ENCODE data around the gene STK10. TPM values are rescaled to one million over a fixed set of nuclear protein-coding genes. Genes with fewer than 3 reads are reported as not detected.

The STK10 gene
- polyA plus RNA-seq, 2 of the 4 experiments (the other 2 are of a cell fraction) = 4.3 to 13.1 TPM

DNA sequence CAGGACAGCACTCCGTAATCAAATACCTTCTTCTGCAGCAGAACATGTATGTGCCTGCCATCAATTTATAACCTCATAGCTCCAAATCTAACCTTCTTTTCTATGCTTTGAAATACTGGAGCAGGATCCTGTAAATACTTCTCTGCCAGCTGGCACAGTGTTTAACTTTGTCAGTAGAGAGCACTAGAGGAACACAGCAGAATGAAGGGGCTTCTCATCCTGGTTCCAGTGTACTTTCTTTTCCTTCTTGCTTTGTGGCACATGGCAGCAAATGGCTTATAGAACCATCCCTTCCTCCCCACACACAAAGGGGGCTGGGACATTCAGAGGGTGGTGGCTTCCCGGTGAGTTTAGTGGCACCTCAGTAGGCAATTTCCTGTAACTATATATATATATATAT, 177.7 kb downstream of the STK10 start:
- no peak overlapping the region for H3K4me2 ChIP-seq
- H3K4me1 ChIP-seq = peaks cover 4% of the 10 kb centered on the region; the same call in 1 of the 3 replicates
- TF ChIP-seq RAD21 (conservative IDR thresholded peaks at IDR 0.05 in 1 of 2, IDR thresholded peaks at IDR 0.05 in 1 of 2) (peak in 1 of 2 experiments; percentile 48; a peak in 2 of 5 replicates), CEBPB (IDR thresholded peaks at IDR 0.05) (no peak)
- DNase-seq (ENCODE audit: low read depth in 1 of 2, low spot score in 1 of 2) (peak in 1 of 2 experiments; percentile 34), FAIRE-seq (no peak), ATAC-seq (no peak)
- POLR2A ChIA-PET = no interaction called here
- no peaks in the 10 kb centered on the region for H3K9me3 ChIP-seq
- H3K4me3 ChIP-seq = no peak overlapping the region
- WGBS (ENCODE audit: missing lambda C conversion rate) = 61% methylated on average over 2 of the region's 2 CpGs
- CTCF ChIA-PET = interaction anchor here (0.6 to 1.8 kb wide), 14 partner anchors 10 to 592 kb away, joined by 3 to 7 read pairs (median 4); partner anchors contain the start of genes STK10 and UBTD2
- H3K27ac ChIP-seq = no peak overlapping the region

DNA sequence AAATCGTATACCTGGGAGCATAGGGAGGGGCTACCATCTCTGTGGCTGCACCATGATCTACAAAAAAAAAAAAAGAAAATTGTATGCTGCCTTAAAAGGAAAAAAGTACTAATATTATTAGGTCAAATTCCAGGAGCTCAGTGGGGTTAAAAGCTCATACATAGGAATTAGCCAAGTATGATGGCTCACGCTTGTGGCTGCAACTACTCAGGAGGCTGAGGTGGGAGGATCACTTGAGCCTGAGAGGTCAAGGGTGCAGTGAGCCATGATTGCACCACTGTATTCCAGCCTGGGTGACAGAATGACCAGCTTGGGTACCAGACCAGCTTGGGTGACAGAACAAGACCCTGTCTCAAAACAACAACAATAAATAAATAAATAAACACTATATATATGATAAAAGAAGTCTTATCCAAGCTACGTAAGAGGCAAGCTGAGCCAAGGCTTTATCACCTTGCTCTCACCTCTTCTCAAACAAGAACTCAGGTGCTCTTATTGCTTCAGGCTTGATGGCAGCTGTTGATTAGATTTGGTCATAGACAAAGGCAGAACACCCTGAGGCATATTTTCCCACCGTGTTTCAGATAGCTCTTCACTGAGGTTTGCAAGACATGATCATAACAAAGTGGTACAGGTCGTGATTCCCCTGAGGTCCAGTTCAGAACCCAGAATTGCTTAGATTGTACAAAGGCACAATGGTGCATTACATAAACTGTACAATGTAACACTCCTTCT, 178.3 kb downstream of the STK10 start:
- POLR2A ChIA-PET = interaction anchor here (0.5 kb wide), 1 partner anchor 179 kb away, joined by 4 read pairs; the partner anchor contains the start of gene STK10

DNA sequence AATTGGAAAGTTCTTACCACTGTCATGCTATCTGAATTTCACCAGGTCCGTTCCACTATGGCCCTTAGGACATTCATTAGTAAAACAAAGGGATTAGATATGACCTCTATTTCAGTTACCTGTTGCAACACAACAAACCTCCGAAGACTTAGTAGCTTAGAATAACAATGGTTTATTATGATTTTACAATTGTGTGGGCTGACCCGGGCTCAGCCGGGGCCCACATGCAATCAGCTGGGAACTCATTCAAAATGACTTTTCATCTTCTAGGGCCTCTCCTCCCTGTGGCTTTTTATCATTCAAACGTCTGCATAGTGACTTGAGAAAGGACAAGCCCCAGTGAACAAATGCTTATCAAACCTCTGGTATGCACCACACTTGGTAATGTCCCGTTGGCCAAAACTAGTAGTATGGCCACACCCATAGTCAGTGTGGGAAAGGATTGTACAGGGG, 179.3 kb downstream of the STK10 start:
- CTCF ChIA-PET = interaction anchor here (0.6 to 1.8 kb wide), 4 partner anchors 91 to 179 kb away, joined by 3 to 7 read pairs (median 4); partner anchors contain the start of gene STK10
- H3K4me1 ChIP-seq = peaks cover 17% of the 10 kb centered on the region
- H3K4me2 ChIP-seq = no peak overlapping the region
- ATAC-seq (no peak), DNase-seq (ENCODE audit: low read depth in 1 of 2, low spot score in 1 of 2) (no peak), FAIRE-seq (no peak)
- no peaks in the 10 kb centered on the region for H3K9me3 ChIP-seq
- WGBS (ENCODE audit: missing lambda C conversion rate) = 74% methylated on average over 6 of the region's 6 CpGs
- POLR2A ChIA-PET = no interaction called here
- H3K4me3 ChIP-seq = no peak overlapping the region
- no peak overlapping the region for H3K27ac ChIP-seq
- no peak for TF ChIP-seq HEYL (CRISPR knock-in tag; IDR thresholded peaks at IDR 0.05)
- TF ChIP-seq, protein P1, sequence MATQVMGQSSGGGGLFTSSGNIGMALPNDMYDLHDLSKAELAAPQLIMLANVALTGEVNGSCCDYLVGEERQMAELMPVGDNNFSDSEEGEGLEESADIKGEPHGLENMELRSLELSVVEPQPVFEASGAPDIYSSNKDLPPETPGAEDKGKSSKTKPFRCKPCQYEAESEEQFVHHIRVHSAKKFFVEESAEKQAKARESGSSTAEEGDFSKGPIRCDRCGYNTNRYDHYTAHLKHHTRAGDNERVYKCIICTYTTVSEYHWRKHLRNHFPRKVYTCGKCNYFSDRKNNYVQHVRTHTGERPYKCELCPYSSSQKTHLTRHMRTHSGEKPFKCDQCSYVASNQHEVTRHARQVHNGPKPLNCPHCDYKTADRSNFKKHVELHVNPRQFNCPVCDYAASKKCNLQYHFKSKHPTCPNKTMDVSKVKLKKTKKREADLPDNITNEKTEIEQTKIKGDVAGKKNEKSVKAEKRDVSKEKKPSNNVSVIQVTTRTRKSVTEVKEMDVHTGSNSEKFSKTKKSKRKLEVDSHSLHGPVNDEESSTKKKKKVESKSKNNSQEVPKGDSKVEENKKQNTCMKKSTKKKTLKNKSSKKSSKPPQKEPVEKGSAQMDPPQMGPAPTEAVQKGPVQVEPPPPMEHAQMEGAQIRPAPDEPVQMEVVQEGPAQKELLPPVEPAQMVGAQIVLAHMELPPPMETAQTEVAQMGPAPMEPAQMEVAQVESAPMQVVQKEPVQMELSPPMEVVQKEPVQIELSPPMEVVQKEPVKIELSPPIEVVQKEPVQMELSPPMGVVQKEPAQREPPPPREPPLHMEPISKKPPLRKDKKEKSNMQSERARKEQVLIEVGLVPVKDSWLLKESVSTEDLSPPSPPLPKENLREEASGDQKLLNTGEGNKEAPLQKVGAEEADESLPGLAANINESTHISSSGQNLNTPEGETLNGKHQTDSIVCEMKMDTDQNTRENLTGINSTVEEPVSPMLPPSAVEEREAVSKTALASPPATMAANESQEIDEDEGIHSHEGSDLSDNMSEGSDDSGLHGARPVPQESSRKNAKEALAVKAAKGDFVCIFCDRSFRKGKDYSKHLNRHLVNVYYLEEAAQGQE (IDR thresholded peaks at IDR 0.05) = no peak
- TF ChIP-seq, protein P2, sequence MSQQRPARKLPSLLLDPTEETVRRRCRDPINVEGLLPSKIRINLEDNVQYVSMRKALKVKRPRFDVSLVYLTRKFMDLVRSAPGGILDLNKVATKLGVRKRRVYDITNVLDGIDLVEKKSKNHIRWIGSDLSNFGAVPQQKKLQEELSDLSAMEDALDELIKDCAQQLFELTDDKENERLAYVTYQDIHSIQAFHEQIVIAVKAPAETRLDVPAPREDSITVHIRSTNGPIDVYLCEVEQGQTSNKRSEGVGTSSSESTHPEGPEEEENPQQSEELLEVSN (IDR thresholded peaks at IDR 0.05; ENCODE audit: borderline replicate concordance, low read depth) = no peak
- TF ChIP-seq HOXA7 (CRISPR knock-in tag; IDR thresholded peaks at IDR 0.05) = no peak
- TF ChIP-seq, protein P3, sequence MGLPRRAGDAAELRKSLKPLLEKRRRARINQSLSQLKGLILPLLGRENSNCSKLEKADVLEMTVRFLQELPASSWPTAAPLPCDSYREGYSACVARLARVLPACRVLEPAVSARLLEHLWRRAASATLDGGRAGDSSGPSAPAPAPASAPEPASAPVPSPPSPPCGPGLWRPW (IDR thresholded peaks at IDR 0.05) = no peak
- TF ChIP-seq CBX8 (IDR thresholded peaks at IDR 0.05) = no peak
- no peak for TF ChIP-seq NPAS2 (CRISPR knock-in tag; IDR thresholded peaks at IDR 0.05; ENCODE audit: borderline replicate concordance)
- TF ChIP-seq NFE2L2 (conservative IDR thresholded peaks at IDR 0.05; ENCODE audit: low read length) = no peak
- TF ChIP-seq, protein P4, sequence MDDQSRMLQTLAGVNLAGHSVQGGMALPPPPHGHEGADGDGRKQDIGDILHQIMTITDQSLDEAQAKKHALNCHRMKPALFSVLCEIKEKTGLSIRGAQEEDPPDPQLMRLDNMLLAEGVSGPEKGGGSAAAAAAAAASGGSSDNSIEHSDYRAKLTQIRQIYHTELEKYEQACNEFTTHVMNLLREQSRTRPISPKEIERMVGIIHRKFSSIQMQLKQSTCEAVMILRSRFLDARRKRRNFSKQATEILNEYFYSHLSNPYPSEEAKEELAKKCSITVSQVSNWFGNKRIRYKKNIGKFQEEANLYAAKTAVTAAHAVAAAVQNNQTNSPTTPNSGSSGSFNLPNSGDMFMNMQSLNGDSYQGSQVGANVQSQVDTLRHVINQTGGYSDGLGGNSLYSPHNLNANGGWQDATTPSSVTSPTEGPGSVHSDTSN (IDR thresholded peaks at IDR 0.05) = no peak
- TF ChIP-seq KDM1A (IDR thresholded peaks at IDR 0.05; ENCODE audit: low read depth) = no peak
- TF ChIP-seq, protein P5, sequence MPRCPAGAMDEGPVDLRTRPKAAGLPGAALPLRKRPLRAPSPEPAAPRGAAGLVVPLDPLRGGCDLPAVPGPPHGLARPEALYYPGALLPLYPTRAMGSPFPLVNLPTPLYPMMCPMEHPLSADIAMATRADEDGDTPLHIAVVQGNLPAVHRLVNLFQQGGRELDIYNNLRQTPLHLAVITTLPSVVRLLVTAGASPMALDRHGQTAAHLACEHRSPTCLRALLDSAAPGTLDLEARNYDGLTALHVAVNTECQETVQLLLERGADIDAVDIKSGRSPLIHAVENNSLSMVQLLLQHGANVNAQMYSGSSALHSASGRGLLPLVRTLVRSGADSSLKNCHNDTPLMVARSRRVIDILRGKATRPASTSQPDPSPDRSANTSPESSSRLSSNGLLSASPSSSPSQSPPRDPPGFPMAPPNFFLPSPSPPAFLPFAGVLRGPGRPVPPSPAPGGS (IDR thresholded peaks at IDR 0.05) = no peak
- no peak for TF ChIP-seq GATA3 (IDR thresholded peaks at IDR 0.05; ENCODE audit: borderline replicate concordance)
- TF ChIP-seq, protein P6, sequence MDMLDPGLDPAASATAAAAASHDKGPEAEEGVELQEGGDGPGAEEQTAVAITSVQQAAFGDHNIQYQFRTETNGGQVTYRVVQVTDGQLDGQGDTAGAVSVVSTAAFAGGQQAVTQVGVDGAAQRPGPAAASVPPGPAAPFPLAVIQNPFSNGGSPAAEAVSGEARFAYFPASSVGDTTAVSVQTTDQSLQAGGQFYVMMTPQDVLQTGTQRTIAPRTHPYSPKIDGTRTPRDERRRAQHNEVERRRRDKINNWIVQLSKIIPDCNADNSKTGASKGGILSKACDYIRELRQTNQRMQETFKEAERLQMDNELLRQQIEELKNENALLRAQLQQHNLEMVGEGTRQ (IDR thresholded peaks at IDR 0.05) = no peak
- TF ChIP-seq POLR2AphosphoS2 (conservative IDR thresholded peaks at IDR 0.05; ENCODE audit: low read length) = no peak
- TF ChIP-seq ZNF302 (CRISPR knock-in tag; IDR thresholded peaks at IDR 0.05) = no peak
- TF ChIP-seq FOSB (CRISPR knock-in tag; IDR thresholded peaks at IDR 0.05) = no peak
- TF ChIP-seq, protein P7, sequence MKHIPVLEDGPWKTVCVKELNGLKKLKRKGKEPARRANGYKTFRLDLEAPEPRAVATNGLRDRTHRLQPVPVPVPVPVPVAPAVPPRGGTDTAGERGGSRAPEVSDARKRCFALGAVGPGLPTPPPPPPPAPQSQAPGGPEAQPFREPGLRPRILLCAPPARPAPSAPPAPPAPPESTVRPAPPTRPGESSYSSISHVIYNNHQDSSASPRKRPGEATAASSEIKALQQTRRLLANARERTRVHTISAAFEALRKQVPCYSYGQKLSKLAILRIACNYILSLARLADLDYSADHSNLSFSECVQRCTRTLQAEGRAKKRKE (CRISPR knock-in tag; IDR thresholded peaks at IDR 0.05; ENCODE audit: low read depth) = no peak

More for the DNA sequence above, 178.3 kb downstream of the STK10 start:
- FAIRE-seq (no peak), ATAC-seq (no peak), DNase-seq (ENCODE audit: low read depth in 1 of 2, low spot score in 1 of 2) (no peak)
- Histone ChIP-seq H3K27ac (no peak overlapping the region), H3K4me2 (no peak overlapping the region), H3K4me1 (peaks cover 7% of the 10 kb centered on the region; the same call in 2 of the 3 replicates), H3K4me3 (no peak overlapping the region), H3K9me3 (no peaks in the 10 kb centered on the region)
- CTCF ChIA-PET = interaction anchor here (0.6 to 1.8 kb wide), 16 partner anchors 11 to 596 kb away, joined by 3 to 7 read pairs (median 4); partner anchors contain the start of genes STK10 and UBTD2
- TF ChIP-seq, protein P8, sequence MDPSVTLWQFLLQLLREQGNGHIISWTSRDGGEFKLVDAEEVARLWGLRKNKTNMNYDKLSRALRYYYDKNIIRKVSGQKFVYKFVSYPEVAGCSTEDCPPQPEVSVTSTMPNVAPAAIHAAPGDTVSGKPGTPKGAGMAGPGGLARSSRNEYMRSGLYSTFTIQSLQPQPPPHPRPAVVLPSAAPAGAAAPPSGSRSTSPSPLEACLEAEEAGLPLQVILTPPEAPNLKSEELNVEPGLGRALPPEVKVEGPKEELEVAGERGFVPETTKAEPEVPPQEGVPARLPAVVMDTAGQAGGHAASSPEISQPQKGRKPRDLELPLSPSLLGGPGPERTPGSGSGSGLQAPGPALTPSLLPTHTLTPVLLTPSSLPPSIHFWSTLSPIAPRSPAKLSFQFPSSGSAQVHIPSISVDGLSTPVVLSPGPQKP (IDR thresholded peaks at IDR 0.05; ENCODE audit: low read depth, low read length) = no peak
- WGBS (ENCODE audit: missing lambda C conversion rate) = 66% methylated on average over 5 of the region's 5 CpGs
